DMS153 (cell line): ENCODE results near the gene SLC39A11.
"Not testable (repeated sequence)": the region's sequence is repeated elsewhere in the genome, so short reads cannot be mapped to it uniquely, and the experiment has no call there.

Experiments used
- DNase-seq: peaks from one replicate; lab custom pipeline; 2025; lab: John Stamatoyannopoulos, UW

Gene SLC39A11, protein sequence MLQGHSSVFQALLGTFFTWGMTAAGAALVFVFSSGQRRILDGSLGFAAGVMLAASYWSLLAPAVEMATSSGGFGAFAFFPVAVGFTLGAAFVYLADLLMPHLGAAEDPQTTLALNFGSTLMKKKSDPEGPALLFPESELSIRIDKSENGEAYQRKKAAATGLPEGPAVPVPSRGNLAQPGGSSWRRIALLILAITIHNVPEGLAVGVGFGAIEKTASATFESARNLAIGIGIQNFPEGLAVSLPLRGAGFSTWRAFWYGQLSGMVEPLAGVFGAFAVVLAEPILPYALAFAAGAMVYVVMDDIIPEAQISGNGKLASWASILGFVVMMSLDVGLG

DNA sequence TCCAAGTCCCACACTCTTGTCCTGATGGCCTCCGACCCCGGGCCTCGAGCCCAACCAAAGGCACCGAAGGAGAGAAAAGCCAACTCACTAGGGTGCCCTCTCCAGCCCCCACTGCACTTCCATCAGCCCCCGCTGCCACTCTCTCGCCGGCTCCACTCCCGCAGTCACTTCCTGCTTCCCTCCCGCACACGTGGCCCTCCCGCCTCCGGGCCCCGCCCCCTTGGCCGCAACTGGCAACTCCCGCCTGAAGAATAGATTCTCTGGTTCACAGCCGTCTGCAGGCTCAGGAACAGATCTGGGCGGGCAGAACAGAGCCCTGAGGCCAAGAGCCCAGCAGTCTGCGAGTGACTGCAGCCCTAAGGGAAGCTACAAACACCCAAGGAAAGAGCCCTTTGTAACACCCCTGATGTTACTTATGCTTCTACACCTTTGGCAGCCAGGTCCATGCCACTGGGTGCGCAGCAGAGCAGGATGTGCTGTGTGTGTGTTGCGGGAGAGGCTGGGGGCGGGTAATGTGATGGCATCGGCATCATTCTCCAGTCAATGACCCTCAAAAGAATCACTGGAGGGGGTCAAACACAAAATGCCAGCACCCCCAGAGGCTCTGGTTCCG, at the start of gene SLC39A11:
Gene SLC39A11 (minus strand): TSS at position 166 of the 613 bp plus-strand sequence. CDS start 3,924 bp downstream, outside the sequence.
- DNase-seq: peak; percentile 85

DNA sequence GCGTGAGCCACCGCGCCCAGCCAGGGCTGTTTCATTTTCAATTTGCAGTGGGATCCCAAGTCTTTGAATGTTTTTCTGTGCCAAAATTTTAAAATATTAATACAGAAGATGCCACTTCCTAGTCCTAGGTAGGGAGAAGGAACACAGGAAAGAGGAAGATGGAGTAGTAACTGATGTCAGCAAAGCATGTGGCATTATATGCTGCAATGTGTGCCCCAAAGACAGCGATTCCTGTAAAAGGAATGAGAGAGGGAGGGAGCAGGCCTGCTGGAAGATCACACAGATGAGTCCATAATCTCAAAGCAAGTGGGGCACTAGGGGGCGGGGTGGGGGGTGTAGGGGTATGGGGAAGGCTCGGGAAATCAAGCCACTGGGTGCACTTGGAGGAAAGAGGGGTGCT, 48.9 kb upstream of the SLC39A11 start:
- DNase-seq: no peak

DNA sequence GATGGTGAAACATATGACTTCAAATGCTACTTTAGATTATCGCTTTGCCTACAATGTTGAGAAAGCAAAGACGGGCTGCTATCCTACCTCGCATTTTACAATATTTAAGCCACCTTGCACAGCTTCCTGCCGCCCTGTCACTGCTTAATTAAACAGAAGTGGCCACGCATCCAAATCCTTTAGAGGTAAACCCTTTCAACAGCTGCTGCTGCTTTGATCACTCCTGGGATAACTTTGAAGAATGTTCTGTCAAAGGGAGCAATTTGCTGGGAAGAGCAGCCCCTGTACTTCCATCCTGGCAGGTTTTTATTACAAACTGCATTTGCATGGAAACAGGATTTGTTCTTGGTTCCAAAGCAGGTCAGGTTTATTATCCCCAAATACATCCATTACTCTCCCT, 48.1 kb upstream of the SLC39A11 start:
- DNase-seq: no peak

DNA sequence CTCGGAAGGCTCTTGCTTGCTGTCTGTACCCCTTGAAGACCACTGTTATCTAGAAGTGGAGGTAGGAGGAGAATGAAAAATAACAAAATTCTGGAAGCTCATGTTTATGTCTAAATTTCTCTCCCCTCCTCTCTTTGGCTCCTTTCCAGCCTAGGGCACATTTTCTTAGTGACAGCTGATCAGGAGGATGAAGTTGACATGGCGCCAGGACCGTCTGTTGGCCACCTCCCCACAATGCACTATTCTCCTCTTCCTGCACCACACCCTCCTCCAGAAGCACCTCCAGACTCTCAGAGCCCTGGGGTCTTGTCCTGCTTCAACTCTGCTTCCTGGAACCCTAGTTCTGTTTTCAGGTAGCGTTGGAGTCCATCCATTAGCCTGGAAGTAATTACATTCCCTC, 46.8 kb upstream of the SLC39A11 start:
- DNase-seq: no peak

DNA sequence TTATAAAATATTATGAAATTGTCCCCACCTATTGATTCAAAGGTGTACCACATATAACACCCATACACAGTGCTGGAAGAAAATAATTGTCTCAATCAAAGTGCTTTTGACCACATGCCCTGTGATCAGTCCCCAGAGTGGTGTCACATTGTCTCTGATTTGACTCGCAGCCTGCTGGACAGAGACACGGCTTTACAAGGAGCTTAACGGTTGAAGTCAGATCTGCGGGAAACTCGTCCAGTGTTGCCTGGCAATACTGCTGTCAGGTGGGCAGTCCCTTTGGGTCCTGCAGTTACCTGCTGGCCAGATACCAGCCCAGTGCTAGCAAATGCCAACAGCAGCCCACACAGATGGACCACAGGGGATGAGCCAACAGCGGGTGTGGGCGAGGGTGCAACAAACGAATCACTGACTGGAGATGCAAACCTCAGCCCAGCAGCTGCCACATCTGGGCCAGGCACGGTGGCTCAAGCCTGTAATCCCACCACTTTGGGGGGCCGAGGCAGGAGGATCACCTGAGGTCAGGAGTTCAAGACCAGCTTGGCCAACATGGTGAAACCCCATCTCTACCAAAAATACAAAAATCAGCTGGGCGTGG, 46.2 kb upstream of the SLC39A11 start:
- DNase-seq: no peak

DNA sequence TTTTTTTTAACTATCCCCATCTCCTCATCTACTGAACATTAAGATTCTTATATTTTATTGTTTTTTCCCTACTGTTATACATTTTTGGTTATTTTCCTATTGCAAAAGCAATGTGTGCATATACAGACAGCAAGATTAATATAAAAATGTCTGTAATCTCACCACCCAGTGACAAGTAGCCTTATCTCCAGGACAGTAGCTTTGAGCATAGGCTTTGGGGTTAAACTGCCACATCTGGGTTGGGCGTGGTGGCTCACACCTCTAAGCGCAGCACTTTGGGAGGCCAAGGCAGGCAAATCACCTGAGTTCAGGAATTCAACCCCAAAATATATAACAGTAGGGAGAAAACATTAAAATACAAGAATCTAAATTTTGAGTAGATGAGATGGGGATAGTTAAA, 44.9 kb upstream of the SLC39A11 start:
- no peak for DNase-seq

DNA sequence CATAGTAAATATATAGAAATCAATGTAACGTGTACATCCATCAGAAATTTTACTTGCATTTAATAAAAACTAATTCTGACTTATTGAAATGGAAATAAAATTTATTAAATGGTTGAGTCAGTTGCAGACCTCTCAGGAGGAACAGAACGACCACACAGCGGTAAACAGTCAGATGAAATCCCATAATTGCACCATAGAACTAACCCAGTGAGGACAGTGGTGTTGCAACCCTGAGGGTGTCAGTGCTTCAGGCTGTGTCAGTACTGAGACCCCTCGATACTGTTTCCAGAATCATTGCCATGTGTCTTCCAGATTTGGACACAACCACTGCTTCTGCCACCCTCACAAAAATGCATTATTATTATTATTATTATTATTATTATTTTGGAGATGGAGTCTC, 43.3 kb upstream of the SLC39A11 start:
- no peak for DNase-seq

DNA sequence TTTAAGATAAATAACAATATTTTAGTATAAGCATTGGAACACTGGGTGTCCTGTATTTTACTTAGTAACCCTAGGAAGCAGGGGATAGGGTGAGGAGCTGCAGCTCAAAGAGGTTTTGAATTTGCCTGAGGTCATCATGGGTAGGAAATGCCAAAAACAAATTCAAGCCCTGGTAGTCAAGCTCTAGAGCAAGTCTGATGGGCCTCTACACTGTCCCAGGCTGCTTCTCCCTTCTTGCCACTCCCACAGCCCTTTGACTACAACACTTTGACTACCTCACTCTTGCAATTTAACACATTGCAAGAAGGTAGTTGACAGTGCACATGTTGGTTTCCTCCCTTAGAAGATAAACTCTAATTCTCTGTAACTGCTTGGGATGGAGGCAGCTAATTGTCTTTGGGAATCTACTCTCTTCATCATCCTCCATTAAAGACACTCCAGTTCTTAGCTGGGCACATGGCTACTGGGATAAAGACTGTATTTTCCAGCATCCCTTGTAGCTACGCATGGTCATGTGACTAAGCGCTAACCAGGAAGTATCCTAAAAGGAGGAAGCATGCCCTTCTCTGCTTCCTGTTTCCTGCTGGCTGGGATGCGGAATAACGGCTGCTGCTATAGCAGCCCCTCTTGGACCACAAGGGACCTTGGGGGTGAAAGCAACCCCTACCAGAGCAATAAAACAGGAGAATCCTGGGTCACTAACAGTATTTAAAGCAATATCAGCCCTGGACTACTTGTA, 41.6 kb upstream of the SLC39A11 start:
- no peak for DNase-seq

DNA sequence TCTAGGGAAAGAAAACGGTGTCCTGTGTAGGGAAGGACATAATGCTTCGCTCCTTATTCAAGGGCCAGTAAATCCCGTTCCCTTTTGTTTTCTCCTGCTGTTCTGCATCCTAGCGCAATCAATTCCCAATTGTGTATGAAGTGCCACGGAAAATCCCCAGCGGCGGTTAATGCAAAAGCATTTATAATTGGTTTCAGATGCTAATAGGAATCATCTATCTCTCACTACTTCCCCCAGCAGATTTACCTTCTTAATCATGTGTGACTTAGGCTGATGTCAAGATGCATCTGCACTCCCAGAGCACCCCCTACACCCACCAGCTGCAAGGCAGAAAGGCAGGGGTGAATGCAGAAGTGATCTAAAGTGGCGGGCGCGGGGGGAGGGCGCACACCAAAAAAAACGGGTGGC, 39.6 kb upstream of the SLC39A11 start:
- no peak for DNase-seq

DNA sequence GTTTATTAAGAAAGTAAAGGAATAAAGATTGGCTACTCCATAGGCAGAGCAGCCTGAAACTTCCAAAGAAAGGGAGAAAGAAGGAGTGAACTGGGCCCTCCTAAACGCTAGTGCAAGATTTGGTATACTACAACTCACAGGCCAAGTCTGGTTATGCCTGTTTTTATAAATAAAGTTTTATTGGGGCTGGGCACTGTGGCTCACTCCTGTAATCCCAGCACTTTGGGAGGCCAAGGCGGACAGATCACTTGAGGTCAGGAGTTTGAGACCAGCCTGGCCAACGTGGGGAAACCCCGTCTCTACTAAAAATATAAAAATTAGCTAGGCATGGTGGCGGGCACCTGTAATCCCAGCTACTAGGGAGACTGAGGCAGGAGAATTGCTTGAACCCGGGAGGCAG, 39.0 kb upstream of the SLC39A11 start:
- DNase-seq: not testable (repeated sequence)

DNA sequence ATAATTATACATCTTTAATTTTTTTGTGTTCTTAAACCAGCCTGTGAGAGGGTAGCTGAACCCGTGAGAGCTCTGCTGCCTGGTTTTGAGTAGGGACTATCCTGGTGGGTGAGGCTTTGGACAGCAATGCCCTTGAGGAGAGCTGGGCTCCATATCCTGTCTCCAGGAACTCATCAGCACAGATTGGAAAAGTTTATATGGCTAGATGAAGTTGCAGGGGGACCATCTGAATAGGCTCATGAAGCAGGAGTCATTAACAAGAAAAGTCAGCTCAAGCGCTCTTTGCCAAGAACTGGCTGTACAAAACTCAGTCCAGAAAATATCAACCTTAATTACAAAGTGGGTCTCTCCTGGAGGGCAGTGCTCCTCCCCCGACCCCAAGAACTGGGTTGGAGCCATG, 38.5 kb upstream of the SLC39A11 start:
- DNase-seq: no peak

DNA sequence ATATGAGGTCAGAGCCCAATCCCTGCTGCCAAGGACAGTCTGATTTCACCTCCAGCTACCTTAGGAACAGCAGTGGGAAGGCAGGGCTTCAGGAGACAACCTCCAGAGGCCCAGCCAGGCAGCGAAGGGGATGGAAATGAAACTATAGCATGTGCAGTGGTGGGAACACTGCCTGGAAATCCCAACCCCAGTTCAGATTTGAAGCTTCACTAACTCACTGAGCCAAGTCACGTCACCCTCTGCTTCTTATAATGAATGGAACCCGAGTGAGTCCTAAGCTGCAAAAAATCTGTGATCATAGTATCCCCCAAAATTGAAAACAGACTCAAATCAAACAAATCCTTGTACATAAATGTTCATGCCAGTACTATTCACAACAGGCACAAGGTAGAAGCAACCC, 36.0 kb upstream of the SLC39A11 start:
- DNase-seq: no peak

DNA sequence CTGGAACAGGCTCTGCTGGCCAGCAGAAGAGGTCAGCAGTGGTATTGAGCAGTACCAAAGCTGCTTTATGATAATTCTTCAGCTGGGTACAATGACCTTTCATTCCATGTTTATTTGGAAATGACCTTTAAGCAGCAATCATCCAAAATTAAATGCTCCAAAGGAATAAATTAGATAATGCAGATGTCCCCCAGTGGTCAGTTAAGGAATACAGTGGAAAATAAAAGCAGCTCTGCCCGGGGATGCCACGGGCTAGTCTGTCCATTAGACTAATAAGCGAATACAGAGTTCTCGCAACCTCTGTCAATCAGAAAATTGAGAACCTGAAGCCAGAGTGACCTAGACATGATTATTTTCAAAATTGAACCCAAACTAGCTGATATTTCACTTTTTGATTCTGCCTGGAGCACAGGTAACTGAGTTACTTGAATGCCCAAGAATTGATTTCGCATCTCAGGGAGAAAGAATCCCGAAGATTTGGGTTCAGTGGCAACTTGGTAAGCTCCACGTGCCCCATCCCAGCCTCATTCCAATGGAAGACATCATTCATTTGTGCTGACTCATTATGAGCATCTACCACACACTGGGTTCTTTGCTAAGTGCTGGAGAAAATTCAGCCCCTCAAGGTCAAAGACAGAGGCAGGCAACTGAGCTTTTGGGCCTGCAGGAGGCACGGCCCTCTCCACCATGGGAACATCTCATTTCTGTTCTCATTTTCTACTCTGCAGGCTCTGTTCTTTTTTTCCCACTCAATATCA, 34.4 kb upstream of the SLC39A11 start:
- no peak for DNase-seq

DNA sequence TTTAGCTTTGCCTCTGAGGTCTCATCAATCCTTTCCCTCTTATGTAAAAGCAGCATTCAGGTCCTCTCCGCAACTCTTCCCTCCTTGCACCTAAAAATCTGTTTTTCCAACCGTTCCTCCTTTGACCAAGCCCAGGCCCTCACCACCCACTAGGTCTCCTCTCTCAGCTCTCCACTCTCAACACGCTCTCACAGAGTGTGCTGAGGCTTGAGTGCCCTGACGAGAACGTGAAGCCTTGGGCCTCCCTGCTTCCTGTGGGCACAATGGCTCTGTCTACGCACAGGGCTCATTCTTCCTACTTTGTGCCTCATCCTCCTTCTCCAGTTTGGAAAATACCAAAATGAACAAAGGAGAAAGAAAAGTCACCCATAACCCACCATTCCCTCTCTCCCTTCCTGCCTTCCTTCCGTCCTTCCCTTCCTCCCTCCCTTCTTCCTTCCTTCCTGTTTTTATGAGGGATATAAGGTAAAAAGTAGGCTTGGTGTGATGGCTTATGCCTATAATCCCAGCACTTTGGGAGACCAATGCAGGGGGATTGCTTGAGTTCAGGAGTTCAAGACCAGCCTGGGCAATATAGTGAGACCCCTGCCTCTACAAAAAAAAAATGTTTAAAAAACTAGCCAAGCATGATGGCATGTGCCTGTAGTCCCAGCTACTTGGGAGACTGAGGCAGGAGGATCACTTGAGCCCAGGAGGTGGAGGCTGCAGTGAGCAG, 31.3 kb upstream of the SLC39A11 start:
- no peak for DNase-seq

DNA sequence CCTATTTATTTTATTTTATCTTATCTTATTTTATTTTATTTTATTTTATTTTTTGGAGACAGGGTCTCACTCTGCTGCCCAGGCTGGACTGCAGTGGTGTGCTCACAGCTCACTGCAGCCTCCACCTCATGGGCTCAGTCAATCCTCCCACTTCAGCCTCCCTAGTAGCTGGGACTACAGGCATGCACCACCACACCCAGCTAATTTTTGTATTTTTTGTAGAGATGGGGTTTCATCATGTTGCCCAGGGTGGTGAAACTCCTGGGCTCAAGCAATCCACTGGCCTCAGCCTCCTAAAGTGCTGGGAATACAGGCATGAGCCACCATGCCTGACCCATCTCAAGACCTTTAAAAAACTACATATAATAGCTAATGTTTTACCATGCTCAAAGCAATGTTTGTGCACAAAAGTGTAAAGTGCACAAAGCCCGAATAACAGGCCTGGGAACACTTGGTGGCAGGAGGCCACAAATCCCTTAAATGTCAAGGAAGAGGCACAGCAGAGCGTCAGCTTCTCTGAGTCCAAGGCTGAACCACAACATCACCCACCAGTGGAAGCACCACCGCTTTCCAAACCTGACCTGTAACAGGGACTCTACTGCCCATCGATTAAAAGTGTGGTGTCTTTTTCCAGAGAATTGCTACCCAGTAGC, 30.6 kb upstream of the SLC39A11 start:
- no peak for DNase-seq

DNA sequence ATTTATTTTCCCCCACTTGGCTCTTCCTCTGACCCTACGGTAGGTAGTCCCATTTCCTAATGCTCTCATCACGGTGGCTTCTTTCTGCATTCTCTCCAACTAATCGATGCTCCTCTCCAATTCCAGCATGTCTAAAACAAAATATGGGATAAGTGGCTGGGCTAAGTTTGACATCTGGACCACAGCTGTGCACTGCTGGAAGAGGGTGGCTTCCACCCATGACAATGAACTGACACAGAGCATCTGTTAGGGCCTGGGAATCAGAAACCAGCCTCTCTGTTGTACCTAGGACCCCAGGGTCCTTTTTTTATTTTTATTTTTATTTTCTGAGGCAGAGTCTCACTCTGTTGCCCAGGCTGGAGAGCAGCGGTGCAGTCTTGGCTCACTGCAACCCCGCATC, 29.0 kb upstream of the SLC39A11 start:
- no peak for DNase-seq

DNA sequence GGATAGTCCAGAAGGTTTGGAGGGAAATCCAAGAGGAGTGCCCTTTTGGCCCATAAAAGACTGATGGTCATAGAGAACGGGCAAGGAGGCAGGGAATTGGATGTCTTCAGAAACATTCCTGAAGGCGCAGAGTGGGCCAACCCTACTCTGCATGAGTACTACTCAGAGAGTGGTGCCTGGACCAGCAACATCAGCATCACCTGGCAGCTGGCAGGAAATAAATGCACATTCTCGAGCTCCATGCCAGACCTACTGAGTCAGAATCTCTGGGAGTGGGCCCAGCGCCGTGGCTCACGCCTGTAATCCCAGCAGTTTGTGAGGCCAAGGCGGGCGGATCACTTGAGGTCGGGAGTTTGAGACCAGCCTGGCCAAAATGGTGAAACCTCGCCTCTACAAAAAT, 27.1 kb upstream of the SLC39A11 start:
- no peak for DNase-seq

DNA sequence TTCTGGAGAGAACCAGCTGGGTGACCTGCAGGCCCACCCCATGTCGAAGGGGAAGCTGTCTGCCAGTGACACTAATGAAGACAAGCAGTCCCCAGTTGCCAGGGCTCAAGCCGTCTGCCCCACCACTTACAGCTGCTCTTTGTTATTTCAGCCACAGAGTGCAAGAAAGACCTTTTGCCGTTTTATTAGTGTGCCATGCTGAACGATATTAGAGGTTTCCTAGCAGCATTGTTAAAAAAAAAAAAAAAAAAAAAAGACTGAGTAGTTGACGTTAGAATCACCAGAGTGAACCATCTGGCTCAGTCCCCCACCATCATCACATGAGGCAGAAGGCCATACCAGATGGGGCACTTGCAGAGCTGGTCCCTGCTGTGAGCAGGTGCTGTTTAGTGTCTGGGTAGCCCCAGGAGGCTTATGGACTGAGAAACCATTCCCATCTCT, 26.5 kb upstream of the SLC39A11 start:
- DNase-seq: peak; percentile 58

DNA sequence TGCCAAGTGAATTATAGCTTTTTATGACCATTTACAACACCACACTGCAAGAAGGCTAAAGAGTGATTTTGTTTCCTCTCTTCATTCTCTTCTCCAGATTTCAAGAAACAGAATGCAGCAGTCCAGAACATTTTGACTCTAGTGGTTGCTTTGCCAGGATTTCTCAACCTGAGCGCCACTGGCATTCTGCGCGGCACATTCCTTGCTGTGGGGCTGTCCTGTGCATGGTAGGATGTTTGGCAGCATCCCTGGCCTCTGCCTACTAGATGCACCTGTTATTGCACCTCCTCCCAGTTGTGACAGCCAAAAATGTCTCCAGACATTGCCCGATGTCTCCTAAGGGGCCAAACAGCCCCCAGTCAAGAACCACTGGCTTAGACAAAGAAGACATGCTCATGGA, 25.7 kb upstream of the SLC39A11 start:
- no peak for DNase-seq

DNA sequence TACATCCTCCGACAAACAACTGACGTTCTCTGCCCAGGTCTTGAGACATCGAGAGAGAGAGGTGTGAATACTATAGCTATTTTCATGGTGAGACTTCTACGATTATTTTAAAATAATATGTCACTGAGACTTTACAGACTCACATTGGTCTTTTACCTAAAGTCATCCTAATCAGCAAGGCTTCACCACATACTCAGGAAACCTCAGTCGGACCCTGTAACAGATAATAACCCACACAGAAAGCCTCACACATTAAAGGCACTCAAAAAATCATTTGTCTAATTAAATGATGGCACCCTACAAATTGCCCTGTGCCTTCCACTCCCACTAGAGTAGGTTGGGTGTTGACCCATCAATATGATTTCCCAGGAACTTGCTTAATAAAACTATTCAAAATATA, 19.8 kb upstream of the SLC39A11 start:
- no peak for DNase-seq

DNA sequence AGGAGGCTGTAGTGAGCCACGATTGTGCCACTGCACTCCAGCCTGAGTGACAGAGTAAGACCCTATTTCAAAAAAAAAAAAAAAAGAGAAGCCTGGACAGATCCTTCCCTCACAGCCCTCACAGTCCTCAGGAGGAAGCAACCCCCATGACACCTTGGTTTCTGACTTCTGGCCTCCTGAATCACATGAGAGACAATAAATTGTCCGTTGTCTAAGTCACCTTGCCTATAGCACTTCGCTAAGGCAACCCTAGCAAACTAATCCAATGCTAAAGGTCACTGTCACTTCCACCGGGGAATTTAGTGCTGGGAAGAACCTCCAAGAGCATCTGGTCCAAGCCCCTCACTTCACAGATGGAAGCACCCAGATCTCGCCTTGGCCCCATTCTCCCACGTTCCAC, 18.9 kb upstream of the SLC39A11 start:
- no peak for DNase-seq
